GM12875 (cell line): ENCODE measurements around the gene SCN1A.
"Not testable (repeated sequence)": the region's sequence is repeated elsewhere in the genome, so short reads cannot be mapped to it uniquely, and the experiment has no call there.

Experiments used
- H3K4me3 ChIP-seq: one replicate; pipeline ENCODE4 v1.5.1; 2011; ENCODE audit warnings: low read depth, low read length, control low read depth
- TF ChIP-seq, protein P1 (sequence below): IDR thresholded peaks from 2 replicates; pipeline ENCODE4 v1.5.1; 2011; ENCODE audit warnings: low read depth, mild to moderate bottlenecking, control low read depth, inconsistent platforms, low read length, moderate library complexity, borderline replicate concordance; ENCODE audit not compliant: insufficient read depth

Gene SCN1A

DNA sequence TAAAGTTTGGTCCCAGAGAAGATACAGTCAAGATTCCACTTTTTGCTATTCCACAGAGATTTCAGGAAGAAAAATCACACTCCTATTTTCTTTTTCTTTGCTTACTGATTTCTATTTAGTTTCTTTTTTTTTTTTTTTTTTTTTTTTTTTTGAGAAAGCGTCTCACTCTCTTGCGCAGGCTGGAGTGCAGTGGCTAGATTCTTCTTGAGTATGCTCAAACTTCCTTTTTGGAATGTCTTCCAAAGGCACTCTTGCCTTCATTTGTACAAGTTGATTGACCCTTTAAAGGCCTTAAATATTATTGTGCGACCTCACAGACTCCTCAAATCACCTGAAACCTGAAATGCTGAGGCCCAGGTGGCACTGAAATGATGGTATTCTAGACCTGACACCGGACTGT is 9.6 kb downstream of the SCN1A start:
- no peak overlapping the region for H3K4me3 ChIP-seq
- TF ChIP-seq, protein P1, sequence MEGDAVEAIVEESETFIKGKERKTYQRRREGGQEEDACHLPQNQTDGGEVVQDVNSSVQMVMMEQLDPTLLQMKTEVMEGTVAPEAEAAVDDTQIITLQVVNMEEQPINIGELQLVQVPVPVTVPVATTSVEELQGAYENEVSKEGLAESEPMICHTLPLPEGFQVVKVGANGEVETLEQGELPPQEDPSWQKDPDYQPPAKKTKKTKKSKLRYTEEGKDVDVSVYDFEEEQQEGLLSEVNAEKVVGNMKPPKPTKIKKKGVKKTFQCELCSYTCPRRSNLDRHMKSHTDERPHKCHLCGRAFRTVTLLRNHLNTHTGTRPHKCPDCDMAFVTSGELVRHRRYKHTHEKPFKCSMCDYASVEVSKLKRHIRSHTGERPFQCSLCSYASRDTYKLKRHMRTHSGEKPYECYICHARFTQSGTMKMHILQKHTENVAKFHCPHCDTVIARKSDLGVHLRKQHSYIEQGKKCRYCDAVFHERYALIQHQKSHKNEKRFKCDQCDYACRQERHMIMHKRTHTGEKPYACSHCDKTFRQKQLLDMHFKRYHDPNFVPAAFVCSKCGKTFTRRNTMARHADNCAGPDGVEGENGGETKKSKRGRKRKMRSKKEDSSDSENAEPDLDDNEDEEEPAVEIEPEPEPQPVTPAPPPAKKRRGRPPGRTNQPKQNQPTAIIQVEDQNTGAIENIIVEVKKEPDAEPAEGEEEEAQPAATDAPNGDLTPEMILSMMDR = no peak

DNA sequence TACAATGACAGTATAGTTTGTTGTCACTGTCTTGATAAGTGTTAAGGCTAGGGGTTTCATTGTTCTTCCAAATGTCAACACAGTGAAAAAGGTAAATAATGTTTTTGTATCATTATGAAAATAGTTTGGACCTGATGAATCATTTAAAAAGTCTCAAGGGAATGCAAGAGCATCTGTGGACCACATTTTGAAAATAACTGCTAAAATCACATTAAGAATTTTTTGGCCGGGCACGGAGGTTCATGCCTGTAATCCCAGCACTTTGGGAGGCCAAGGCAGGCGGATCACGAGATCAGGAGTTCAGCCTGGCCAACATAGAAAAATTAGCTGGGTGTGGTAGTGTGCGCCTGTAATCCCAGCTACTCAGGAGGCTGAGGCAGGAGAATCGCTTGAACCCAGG is 10.3 kb downstream of the SCN1A start:
- TF ChIP-seq, protein P1 = no peak
- no peak overlapping the region for H3K4me3 ChIP-seq

DNA sequence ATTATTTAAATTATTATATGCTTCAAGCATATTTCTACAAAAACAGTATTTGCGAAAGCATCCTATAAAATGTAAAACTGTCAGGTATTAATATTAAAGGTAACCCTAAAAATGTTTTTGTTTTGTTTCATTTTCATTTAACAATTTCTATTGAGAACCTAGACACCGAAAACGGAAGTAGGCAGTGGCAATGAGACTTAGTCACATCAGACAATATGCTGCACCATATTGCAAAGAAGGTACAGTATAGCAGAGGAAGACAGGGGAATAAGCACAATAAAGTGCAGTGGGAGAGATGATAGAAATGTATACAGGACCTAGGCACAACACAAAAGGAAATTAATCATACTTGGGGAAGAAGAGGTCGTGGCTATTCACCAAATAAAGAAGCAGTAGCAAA is 12.2 kb downstream of the SCN1A start:
- TF ChIP-seq, protein P1 = no peak
- H3K4me3 ChIP-seq = no peak overlapping the region

DNA sequence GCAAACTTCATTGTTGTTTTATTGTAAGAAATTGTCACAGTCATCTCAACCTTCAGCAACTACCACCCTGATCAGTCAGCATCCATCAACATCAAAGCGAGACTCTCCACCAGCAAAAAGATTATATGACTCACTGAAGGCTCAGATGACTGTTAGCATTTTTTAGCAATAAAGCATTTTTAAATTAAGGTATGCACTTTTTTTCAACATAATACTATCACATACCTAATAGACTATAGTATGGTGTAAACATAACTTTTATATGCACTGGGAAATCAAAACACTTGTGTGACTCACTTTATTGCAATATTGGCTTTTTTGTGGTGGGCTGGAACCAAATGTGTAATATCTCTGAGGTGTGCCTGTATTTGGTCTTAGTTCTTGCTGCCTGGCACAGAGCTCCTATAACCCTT is 15.6 kb downstream of the SCN1A start:
- H3K4me3 ChIP-seq = no peak overlapping the region
- TF ChIP-seq, protein P1 = no peak

DNA sequence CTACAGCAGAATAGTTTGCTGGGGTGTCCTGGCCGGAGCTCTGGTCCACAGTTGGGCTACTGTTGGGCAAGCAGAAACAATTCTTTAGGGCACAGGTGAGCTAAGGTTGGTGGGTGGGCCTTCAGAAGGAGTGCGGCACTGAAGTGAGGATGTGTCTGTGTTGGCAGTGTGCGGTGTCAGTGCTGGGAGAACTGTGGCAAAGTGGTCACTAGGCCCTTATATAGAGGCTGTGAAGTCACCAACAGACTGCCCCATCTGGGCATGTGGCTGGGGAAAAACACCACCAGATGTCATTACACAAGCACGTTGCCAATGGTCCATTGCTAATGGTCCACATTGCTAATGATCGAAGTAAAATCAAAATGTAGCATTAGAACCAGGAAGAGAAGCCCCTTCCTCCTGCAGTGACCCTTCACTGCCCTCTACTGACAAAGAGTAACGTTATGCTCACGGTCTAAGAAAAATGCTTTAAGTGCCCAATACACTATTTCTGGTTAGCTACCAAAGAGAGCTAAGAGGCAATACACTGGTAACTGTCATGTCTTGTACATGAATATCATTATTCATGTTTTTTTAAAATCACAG is 21.3 kb downstream of the SCN1A start:
- TF ChIP-seq, protein P1 = peak; percentile 48; the same call in 1 of the 2 replicates
- H3K4me3 ChIP-seq = no peak overlapping the region

DNA sequence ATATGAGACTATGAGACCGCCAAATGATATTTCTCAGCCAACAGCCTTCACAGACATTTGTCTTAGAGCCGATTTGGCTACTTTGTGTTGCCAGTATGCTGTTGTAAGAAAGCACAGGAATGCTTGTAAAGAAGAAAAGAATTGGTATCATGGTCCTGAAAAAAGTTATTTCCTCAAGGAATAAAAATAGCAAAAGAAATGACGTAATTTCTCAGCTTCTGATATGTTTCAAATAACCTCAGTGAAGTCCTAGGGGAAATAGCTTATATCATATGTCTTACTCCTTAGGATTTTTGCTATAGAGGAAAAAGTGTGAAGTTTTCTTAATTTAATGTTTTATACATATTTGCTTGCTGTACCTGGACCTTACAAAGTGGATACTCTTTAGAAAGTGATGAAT is 23.0 kb downstream of the SCN1A start:
- no peak overlapping the region for H3K4me3 ChIP-seq
- TF ChIP-seq, protein P1 = no peak

DNA sequence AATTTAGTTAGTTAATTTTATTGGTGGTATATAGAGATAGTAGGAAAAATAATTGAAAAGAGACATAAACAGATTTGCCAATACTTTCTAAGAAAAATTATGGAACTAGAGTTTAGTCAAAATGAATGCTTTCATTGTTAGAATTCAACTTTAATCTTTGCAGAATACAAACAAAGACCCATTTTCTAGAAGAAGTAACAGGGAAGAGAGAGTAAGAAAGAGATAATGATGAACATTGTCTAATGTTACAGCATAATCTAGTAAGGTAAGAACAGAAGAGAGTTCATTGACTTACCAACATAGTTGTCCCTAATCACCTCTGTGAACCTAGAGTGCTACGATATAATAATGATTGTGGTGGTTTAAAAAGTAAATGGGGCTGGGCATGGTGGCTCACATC is 23.7 kb downstream of the SCN1A start:
- no peak overlapping the region for H3K4me3 ChIP-seq
- TF ChIP-seq, protein P1 = no peak

DNA sequence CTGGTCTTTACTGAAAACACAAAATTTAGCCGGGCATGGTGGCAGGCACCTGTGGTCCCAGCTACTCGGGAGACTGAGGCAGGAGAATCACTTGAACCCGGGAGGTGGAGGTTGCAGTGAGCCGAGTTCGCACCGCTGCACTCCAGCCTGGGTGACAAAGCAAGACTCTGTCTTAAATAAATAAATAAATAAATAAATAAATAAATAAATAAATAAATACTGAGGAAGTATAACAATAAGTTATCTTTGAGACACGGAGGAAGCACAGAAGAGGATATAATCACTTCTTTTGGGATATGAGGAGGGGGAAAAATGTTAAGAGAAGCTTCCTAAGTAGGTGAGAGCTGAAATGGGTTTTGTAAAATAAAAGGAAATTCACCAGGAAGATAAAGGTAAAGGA is 24.5 kb downstream of the SCN1A start:
- H3K4me3 ChIP-seq = not testable (repeated sequence)
